Activated naive CD4-positive, alpha-beta T cell treated with Interleukin-2 at 50 U/mL for 16 hours (primary cell): Measurements from ENCODE around the gene KLHL30.

ENCODE experiments used
- DNase-seq: peaks from one replicate; pipeline ENCODE4 v3.0.0-alpha.2; 2020

The KLHL30 gene

GRCh38 chr2:238121511-238122286 lies 16.8 kb upstream of the KLHL30 start:
- no peak for DNase-seq

GRCh38 chr2:238122287-238123217 lies 15.9 kb upstream of the KLHL30 start:
- DNase-seq: no peak

- DNase-seq: no peak
Observed at GRCh38 chr2:238123218-238123971, 15.1 kb upstream of the KLHL30 start.

GRCh38 chr2:238123991-238124470 lies 14.4 kb upstream of the KLHL30 start:
- no peak for DNase-seq

- no peak for DNase-seq
Observed at GRCh38 chr2:238124488-238125126, 13.9 kb upstream of the KLHL30 start.

GRCh38 chr2:238125127-238125885 lies 13.2 kb upstream of the KLHL30 start:
- DNase-seq: no peak

GRCh38 chr2:238126338-238126737 lies 12.1 kb upstream of the KLHL30 start:
- DNase-seq: no peak

- DNase-seq: no peak
Observed at GRCh38 chr2:238126775-238127164, 11.7 kb upstream of the KLHL30 start.

GRCh38 chr2:238127165-238128060 lies 11.1 kb upstream of the KLHL30 start:
- DNase-seq: no peak

GRCh38 chr2:238128061-238128440 lies 10.4 kb upstream of the KLHL30 start:
- no peak for DNase-seq

GRCh38 chr2:238128534-238129001 lies 9.9 kb upstream of the KLHL30 start:
- DNase-seq: no peak

- DNase-seq: no peak
Observed at GRCh38 chr2:238129166-238130010, 9.1 kb upstream of the KLHL30 start.

GRCh38 chr2:238130111-238130695 lies 8.3 kb upstream of the KLHL30 start:
- no peak for DNase-seq

- no peak for DNase-seq
Observed at GRCh38 chr2:238130696-238131628, 7.5 kb upstream of the KLHL30 start.

- no peak for DNase-seq
Observed at GRCh38 chr2:238131761-238132462, 6.6 kb upstream of the KLHL30 start.

- DNase-seq: no peak
Observed at GRCh38 chr2:238132463-238133450, 5.7 kb upstream of the KLHL30 start.
